ENCODE results near the gene GPR32.

- TF ChIP-seq CTCF (IDR thresholded peaks at IDR 0.05) (no peak), ZFX (IDR thresholded peaks at IDR 0.05; ENCODE audit: borderline replicate concordance) (no peak)
These were observed 44.6 kb downstream of the GPR32 start for GRCh38 chr19:50814883-50815282.
